SK-N-SH (cell line): ENCODE measurements around the gene RPRD2. TPM values are rescaled to one million over a fixed set of nuclear protein-coding genes. Genes with fewer than 3 reads are reported as not detected.

Experiments used
- CTCF ChIA-PET: fragments of 300-600, 350-600 bp; formaldehyde crosslinking; extraction: SDS; loops from one replicate; lab custom pipeline; 2021; lab: Yijun Ruan, JAX
- POLR2A ChIA-PET: fragments of 350-600 bp; sonication (Branson Sonifier 250); formaldehyde crosslinking; extraction: SDS; loops from one replicate; lab custom pipeline; 2020; ENCODE audit warnings: antibody characterized with exemption, inconsistent platforms; lab: Yijun Ruan, JAX
- DNase-seq: peaks from one replicate; pipeline ENCODE4 v3.0.0; 2012
- H2AFZ ChIP-seq: fragments of 200-600 bp; sonication (generic); 2 replicates; pipeline ENCODE4 v1.8.1; 2016; ENCODE audit warnings: antibody characterized with exemption, mild to moderate bottlenecking, low read depth
- H3F3A ChIP-seq: fragments of 200-600 bp; sonication (generic); replicated peaks from 2 replicates; pipeline ENCODE3; 2016; ENCODE audit warnings: antibody characterized with exemption, mild to moderate bottlenecking; ENCODE audit not compliant: insufficient read depth
- H3K27ac ChIP-seq, 2 experiments: fragments of 200-500 bp in 1 of 2; fragments of 200-600 bp in 1 of 2; sonication (Bioruptor generic) in 1 of 2; sonication (generic), shearing (Covaris generic) in 1 of 2; 2 replicates each; pipeline versions ENCODE4 v1.5.1 to v1.6.1; 2014 to 2016; ENCODE audit warnings: low read depth in 2 of 2, inconsistent platforms in 1 of 2, low read length in 1 of 2, mild to moderate bottlenecking in 1 of 2, mixed read lengths in 1 of 2
- H3K27me3 ChIP-seq: fragments of 200-600 bp; sonication (generic), shearing (Covaris generic); 2 replicates; pipeline ENCODE4 v1.6.1; 2016; ENCODE audit warnings: mixed run types; ENCODE audit not compliant: insufficient read depth
- H3K36me3 ChIP-seq, 2 experiments: fragments of 200-500 bp in 1 of 2; fragments of 200-600 bp in 1 of 2; sonication (Bioruptor generic) in 1 of 2; sonication (generic) in 1 of 2; replicated peaks in 1 of 2; 2 replicates each; pipeline versions ENCODE3 to v1.5.1; 2014 to 2016; ENCODE audit warnings: low read length in 1 of 2, mild to moderate bottlenecking in 1 of 2; ENCODE audit not compliant: insufficient read depth in 2 of 2, control insufficient read depth in 1 of 2
- H3K4me1 ChIP-seq, 2 experiments: fragments of 200-500 bp in 1 of 2; fragments of 200-600 bp in 1 of 2; sonication (Bioruptor generic) in 1 of 2; sonication (generic), shearing (Covaris generic) in 1 of 2; 2 replicates each; pipeline versions ENCODE4 v1.5.1 to v1.6.1; 2014 to 2016; ENCODE audit warnings: low read depth in 1 of 2, low read length in 1 of 2, mixed run types in 1 of 2; ENCODE audit not compliant: insufficient read depth in 2 of 2, control insufficient read depth in 1 of 2
- H3K4me2 ChIP-seq: fragments of 200-600 bp; sonication (generic), shearing (Covaris generic); 2 replicates; pipeline ENCODE4 v1.6.1; 2017; ENCODE audit warnings: mixed run types
- H3K4me3 ChIP-seq, 2 experiments: fragments of 200-500 bp in 1 of 2; fragments of 200-600 bp in 1 of 2; sonication (Bioruptor generic) in 1 of 2; sonication (generic), shearing (Covaris generic) in 1 of 2; 2 replicates each; pipeline versions ENCODE4 v1.5.1 to v1.8.1; 2014 to 2016; ENCODE audit warnings: low read depth in 2 of 2, inconsistent platforms in 1 of 2, low read length in 1 of 2, mild to moderate bottlenecking in 1 of 2, mixed read lengths in 1 of 2, moderate library complexity in 1 of 2
- H3K79me2 ChIP-seq: fragments of 200-600 bp; sonication (generic); 2 replicates; pipeline ENCODE4 v1.8.1; 2017; ENCODE audit warnings: mild to moderate bottlenecking; ENCODE audit not compliant: insufficient read depth
- H3K9ac ChIP-seq: fragments of 200-600 bp; sonication (generic); 2 replicates; pipeline ENCODE4 v1.6.1; 2017; ENCODE audit warnings: mixed run types
- H3K9me2 ChIP-seq: fragments of 200-600 bp; sonication (generic); 2 replicates; pipeline ENCODE4 v1.6.1; 2017; ENCODE audit warnings: mixed run types
- H3K9me3 ChIP-seq: fragments of 200-600 bp; sonication (generic); 2 replicates; pipeline ENCODE4 v1.6.1; 2017; ENCODE audit warnings: mixed run types, mild to moderate bottlenecking, moderate library complexity
- H4K20me1 ChIP-seq: fragments of 200-600 bp; sonication (generic); 2 replicates; pipeline ENCODE4 v1.6.1; 2017; ENCODE audit warnings: mild to moderate bottlenecking, mixed run types; ENCODE audit not compliant: insufficient read depth
- CTCF ChIP-seq: fragments of 200-600 bp; sonication (generic); IDR thresholded peaks from 2 replicates; pipeline ENCODE4 v1.6.1; 2017; ENCODE audit warnings: antibody characterized with exemption, mild to moderate bottlenecking, moderate library complexity
- ELF1 ChIP-seq: IDR thresholded peaks from 2 replicates; pipeline ENCODE4 v1.4.0; 2012
- FOSL2 ChIP-seq: IDR thresholded peaks from 2 replicates; pipeline ENCODE4 v1.4.0; 2012; ENCODE audit warnings: low read depth, mild to moderate bottlenecking, moderate library complexity, borderline replicate concordance
- IRF3 ChIP-seq: fragments of 150-350 bp; IDR thresholded peaks from 2 replicates; pipeline ENCODE4 v1.6.1; 2016; ENCODE audit warnings: mild to moderate bottlenecking, low read depth, low read length
- NFIC ChIP-seq: IDR thresholded peaks from 2 replicates; pipeline ENCODE4 v1.4.0; 2012; ENCODE audit warnings: borderline replicate concordance
- NRF1 ChIP-seq: IDR thresholded peaks from 2 replicates; pipeline ENCODE4 v1.6.1; 2012; ENCODE audit warnings: low read depth, mild to moderate bottlenecking, low read length
- POLR2AphosphoS5 ChIP-seq: IDR thresholded peaks from 2 replicates; pipeline ENCODE4 v1.6.1; 2012; ENCODE audit warnings: low read depth, low read length
- RCOR1 ChIP-seq: fragments of 150-350 bp; IDR thresholded peaks from 2 replicates; pipeline ENCODE4 v1.6.1; 2017; ENCODE audit warnings: antibody characterized with exemption, low read length
- TAF1 ChIP-seq: IDR thresholded peaks from 2 replicates; pipeline ENCODE4 v1.6.1; 2012; ENCODE audit warnings: low read depth, mild to moderate bottlenecking, low read length, moderate library complexity, borderline replicate concordance
- TEAD4 ChIP-seq: IDR thresholded peaks from 2 replicates; pipeline ENCODE4 v1.4.0; 2012; ENCODE audit warnings: mild to moderate bottlenecking, borderline replicate concordance; ENCODE audit not compliant: insufficient read depth
- WGBS: methylation state at CpG from one replicate; pipeline ENCODE4 v1.1.6; 2017; ENCODE audit warnings: low lambda C conversion rate; 5-methylcytosine and 5-hydroxymethylcytosine counted together
- polyA plus RNA-seq, 3 experiments: library from polyadenylated mRNA; depleted of rRNA; stranded (reverse); fragments of >200 nt; gene quantifications; 2 replicates each; pipeline ENCODE4 v1.2.3, GENCODE V29; 2012

Gene RPRD2
- polyA plus RNA-seq, 1 of the 3 experiments (the other 2 are of a cell fraction): 9.2 TPM

- no peaks in the 10 kb centered on the region for H3K9me3 ChIP-seq
- ChIA-PET CTCF (interaction anchor here (1.1 kb wide), 1 partner anchor 53 kb away, joined by 3 read pairs; no protein-coding TSS in a partner anchor), POLR2A (no interaction called here)
- H3K9ac ChIP-seq: no peak overlapping the region
- H3K4me2 ChIP-seq: no peak overlapping the region
- no peak overlapping the region for H3K4me3 ChIP-seq
- 64% methylated on average over 2 of the region's 2 CpGs for WGBS
- H4K20me1 ChIP-seq: no peaks in the 10 kb centered on the region
- no peak for TF ChIP-seq NFIC
- TF ChIP-seq POLR2AphosphoS5: no peak
- TF ChIP-seq TAF1: no peak
- TF ChIP-seq IRF3: no peak
- no peak for TF ChIP-seq NRF1
- no peak for TF ChIP-seq ELF1
- H3F3A ChIP-seq: peaks cover 9% of the 10 kb centered on the region
- no peaks in the 10 kb centered on the region for H3K9me2 ChIP-seq
- no peaks in the 10 kb centered on the region for H3K79me2 ChIP-seq
- H3K27me3 ChIP-seq: no peaks in the 10 kb centered on the region
- H2AFZ ChIP-seq: no peak overlapping the region
- peaks cover 0 to 2% of the 10 kb centered on the region in 2 experiments; a peak in 1 of 4 replicates for H3K4me1 ChIP-seq
- no peak for DNase-seq
- H3K36me3 ChIP-seq: peaks cover 0 to 4% of the 10 kb centered on the region in 2 experiments
- H3K27ac ChIP-seq: no peak overlapping the region
These were observed 116.0 kb downstream of the RPRD2 start for GRCh38 chr1:150479927-150480352.

- H2AFZ ChIP-seq: no peak overlapping the region
- H3K9ac ChIP-seq: no peak overlapping the region
- 53% methylated on average over 5 of the region's 5 CpGs for WGBS
These were observed 120.5 kb downstream of the RPRD2 start for GRCh38 chr1:150484431-150484830.

More at GRCh38 chr1:150484431-150484830, 120.5 kb downstream of the RPRD2 start:
- H3K4me2 ChIP-seq: 0 out of 2 replicates have a peak overlapping the region, but pooled peaks have one; percentile 17
- peaks cover 5 to 7% of the 10 kb centered on the region in 2 experiments for H3K36me3 ChIP-seq
- no peaks in the 10 kb centered on the region for H3K27me3 ChIP-seq
- no peaks in the 10 kb centered on the region for H3K9me2 ChIP-seq
- no peak overlapping the region for H3K4me3 ChIP-seq
- peaks cover 19% of the 10 kb centered on the region for H3F3A ChIP-seq
- no peak for TF ChIP-seq TEAD4
- TF ChIP-seq FOSL2: peak; percentile 28; the same call in 1 of the 2 replicates
- no peak for TF ChIP-seq CTCF
- TF ChIP-seq RCOR1: no peak
- CTCF ChIA-PET: no interaction called here
- H3K27ac ChIP-seq: peak overlapping the region in 1 of 2 experiments; percentile 30; a peak in 2 of 4 replicates
- peaks cover 5 to 12% of the 10 kb centered on the region in 2 experiments; a peak in 2 of 4 replicates for H3K4me1 ChIP-seq
- no peak for DNase-seq
- peaks cover 10% of the 10 kb centered on the region for H3K79me2 ChIP-seq
- no peaks in the 10 kb centered on the region for H4K20me1 ChIP-seq
- H3K9me3 ChIP-seq: no peaks in the 10 kb centered on the region
- POLR2A ChIA-PET: no interaction called here
